GM19099 (cell line): ENCODE data around the gene OR2M4.

Source experiments
- POLR2A ChIP-seq: IDR thresholded peaks from 3 replicates; pipeline ENCODE4 v1.6.1; 2011; ENCODE audit warnings: low read depth; ENCODE audit not compliant: insufficient read length; ENCODE audit errors: extremely low read depth

Gene OR2M4, protein sequence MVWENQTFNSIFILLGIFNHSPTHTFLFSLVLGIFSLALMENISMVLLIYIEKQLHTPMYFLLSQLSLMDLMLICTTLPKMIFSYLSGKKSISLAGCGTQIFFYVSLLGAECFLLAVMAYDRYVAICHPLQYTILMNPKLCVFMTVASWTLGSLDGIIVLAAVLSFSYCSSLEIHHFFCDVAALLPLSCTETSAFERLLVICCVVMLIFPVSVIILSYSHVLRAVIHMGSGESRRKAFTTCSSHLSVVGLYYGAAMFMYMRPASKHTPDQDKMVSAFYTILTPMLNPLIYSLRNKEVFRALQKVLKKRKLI

DNA sequence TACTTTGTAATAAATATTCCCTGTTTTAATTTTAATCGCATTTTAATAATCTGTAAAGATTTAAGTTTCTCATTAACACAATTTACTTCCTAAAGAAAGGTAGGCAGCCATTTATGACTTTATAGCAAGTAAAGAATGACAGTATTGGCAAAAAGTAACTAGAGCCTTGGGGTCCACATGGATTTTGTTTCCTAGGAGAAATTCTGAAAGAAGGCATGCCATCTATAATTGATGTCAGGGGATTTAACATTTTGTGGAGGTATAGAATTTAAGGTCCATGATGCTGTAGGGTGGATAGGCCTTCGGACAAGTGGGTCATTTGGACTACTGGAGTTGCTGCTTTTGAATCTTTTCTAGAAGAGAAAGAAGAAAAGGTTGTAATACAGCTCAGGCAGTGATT, at the start of gene OR2M4:
OR2M4 (plus strand) TSS at position 301 of the 400 bp plus-strand sequence. CDS start 7,512 bp downstream, outside the sequence.
- no peak for TF ChIP-seq POLR2A

DNA sequence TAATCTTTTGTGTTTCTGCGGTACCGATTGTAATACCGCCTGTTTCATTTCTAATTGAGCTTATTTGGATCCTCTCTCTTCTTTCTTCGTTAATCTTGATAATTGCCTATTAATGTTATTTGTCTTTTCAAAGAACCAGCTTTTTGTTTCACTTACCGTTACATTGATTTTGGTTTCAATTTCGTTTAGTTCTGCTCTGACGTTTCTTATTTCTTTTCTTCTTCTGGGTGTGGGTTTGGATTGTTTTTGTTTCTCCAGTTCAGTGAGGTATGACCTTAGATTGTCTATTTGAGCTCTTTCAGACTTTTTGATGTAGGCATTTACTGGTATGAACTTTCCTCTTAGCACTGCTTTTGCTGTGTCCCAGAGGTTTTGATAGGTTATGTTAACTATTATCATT, 47.2 kb upstream of the OR2M4 start:
- TF ChIP-seq POLR2A: no peak

DNA sequence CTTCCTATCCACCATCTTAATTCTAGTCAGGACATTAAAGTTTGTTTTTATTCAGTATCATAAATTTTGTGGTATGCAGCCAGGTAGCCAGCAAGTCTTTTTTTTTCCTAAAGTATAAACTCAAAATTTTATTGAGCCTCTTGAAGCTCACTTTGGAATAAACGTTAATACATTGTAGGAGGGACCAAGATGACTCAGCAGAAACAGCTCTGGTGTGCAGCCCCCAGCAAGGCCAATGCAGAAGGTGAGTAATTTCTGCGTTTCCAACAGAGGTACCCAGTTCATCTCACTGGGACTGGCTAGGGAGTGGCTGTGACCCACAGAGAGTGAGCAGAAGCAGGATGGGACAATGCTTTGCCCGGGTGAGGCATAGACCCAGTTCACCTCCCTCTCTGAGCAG, 43.9 kb upstream of the OR2M4 start:
- TF ChIP-seq POLR2A: no peak

DNA sequence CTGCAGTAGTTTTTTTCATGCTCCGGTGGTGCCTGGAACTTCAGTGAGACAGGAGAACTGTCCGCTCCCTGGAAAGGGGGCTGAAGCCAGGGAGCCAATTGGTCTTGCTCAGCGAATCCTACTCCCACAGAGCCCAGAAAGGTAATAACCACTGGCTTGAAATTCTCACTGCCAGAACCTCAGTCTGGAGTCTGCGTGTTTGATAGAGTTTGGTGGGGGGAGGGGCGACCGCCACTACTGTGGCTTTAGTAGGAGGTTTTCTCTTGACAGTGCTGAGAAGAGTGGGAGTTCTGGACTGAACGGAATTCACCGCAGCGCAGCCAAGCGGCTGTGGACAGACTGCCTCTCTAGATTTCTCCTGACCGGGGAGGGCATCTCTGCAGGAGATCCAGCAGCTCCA, 42.2 kb upstream of the OR2M4 start:
- no peak for TF ChIP-seq POLR2A

DNA sequence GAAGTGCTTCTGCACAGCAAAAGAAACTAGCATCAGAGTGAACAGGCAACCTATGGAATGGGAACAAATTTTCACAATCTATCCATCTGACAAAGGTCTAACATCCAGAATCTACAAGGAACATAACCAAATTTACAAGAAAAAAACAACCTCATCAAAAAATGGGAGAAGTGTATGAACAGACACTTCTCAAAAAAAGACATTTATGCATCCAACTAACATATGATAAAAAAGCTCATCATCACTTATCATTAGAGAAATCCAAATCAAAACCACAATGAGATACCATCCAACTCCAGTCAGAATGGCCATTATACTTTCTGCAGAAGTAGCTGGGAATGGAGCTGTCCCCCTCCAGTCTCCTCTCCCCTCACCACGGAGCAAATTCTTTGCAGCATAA, 37.1 kb upstream of the OR2M4 start:
- no peak for TF ChIP-seq POLR2A

DNA sequence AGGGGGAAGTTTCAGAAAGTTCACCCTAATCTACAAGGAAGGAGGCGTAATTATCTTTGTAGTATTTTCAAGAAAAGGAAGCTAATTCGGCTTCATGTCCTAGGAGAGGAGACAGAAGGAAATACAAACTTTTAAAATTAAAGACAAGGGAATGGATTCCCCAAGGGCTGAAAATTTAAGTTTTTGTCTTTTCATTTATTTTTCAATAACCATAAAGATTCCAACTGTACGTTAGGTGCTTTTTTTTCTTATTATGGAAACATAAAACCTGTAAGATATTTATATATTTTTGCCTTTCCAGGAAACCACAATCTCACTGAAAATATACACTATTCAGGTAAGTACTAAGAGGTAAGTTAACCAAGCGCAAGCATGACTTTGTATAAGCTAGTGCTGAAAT, 34.3 kb upstream of the OR2M4 start, which contains the start of gene OR2M3:
OR2M3 (plus strand) TSS at position 301 of the 400 bp plus-strand sequence. CDS start 5,803 bp downstream, outside the sequence.
- TF ChIP-seq POLR2A: no peak

DNA sequence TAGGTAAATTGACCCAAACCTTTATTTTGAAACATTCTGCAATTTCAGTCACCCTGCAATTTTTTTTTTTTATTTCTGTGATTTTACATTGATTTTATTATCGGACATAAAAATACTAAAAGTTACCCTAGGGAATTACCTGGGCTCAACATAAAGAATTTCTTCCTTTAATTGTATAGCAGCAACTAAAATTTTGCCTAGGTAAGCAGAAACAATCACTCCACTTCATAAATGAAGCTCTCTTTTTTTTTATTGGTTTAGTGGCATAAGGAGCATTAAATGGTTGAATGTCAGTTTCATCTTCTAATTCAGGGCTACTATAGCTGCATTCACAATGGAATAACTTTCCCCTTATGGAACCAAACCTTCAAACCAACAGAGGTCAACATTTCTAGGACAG, 15.3 kb upstream of the OR2M4 start:
- no peak for TF ChIP-seq POLR2A

DNA sequence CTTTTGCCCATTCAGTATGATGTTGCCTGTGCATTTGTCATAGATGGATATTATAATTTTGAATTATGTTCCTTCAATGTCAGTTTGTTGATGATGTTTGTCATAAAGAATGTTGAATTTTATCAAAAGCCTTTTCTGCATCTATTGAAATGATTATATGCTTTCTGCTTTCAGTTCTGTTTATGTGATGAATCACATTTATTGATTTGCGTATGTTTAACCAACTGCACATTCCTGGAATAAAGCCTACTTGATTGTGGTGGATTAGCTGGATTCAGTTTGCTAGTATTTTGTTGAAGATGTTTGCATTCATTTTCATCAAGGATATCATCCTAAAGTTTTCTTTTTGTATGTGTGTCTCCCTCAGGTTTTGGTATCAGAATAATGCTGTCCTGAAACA, 5.7 kb upstream of the OR2M4 start:
- TF ChIP-seq POLR2A: no peak

DNA sequence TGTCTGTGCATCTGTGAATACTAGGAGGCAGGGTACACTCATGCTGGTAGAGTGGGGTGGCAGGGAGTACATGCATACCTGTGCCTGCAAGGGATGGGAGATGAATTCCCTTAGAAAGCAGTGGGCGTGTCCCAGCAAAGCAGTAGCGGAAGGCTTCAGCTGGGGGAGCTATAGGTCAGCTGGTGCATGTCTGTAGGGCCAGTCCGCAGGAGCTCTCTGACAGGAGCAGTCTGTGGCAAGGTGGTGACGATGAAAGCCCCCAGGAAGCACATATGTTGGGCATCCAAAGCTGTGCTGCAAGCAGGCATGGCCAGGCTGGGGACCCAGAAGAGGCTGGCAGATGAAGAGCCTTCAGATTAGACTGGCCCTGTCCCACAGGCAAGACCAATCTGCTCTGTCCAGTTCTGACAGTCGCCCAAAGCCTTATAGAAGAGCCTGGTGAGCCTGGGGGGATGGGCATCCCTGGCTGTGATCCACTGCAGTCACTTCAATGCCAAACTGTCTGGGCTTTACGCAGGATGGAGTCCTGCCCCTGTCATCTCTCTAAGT, 1.8 kb upstream of the OR2M4 start:
- no peak for TF ChIP-seq POLR2A

DNA sequence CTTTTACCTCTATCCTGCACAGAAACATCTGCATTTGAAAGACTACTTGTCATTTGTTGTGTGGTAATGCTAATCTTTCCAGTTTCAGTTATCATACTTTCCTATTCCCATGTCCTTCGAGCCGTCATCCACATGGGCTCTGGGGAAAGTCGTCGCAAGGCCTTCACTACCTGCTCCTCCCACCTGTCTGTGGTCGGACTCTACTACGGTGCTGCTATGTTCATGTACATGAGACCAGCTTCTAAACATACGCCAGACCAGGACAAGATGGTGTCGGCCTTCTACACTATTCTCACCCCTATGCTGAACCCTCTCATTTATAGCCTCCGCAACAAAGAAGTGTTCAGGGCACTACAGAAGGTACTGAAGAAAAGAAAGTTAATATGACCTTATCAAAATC, 8.3 kb downstream of the OR2M4 start:
- no peak for TF ChIP-seq POLR2A

DNA sequence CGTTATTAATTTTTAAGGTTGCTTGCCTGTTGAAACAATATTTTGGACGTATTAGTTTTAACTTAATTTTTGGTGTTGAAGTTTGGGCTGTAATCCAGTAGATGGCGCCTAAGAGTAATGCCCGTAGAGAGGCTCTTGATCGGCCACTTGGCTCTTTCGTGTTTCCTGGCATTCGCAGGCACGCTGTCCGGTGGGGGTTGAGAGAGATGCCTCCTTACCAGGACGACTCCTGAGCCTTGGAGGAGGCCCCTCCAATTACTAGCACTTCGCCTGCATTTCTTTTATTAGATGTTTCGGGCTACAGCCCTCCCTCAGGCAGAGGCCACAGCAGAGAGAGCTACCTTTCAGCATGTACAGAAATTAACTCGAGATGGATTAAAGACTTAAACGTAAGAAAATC, 12.0 kb downstream of the OR2M4 start:
- TF ChIP-seq POLR2A: no peak

DNA sequence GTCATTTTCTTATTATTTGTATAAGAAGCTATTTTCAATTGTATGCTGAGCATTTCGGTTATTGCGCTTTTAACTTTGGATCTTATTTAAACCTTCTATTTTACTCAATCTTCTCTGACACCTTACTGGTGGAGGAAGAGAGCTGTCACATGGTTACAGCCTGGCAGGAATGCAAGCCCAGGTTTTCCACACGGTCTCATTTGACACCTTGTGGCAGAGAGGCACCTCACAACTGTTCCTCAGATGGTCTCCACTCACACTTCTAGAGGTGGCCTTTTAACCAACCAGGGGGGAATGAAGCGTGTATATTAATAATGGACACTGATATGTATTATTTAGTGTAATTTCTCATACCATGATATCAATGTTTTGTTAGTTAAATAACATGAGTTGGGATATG, 37.0 kb downstream of the OR2M4 start:
- no peak for TF ChIP-seq POLR2A

DNA sequence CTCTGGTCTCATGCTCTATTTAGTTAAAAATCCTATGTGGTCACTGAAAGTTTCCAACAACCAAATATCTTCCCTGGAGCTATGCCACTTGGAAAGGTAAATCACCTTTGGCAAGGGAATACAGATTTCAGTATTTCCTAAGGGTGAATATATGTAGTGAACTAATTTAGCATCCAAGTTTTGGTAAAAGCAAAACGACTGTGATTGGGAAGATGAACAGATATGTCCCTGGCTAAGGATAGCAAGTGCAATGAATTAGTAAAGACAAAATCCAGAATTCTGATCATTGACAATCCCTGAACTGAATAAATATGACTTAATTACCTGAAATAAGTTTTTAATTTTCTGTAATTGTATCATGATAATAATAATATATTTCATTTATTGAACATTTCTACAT, 46.7 kb downstream of the OR2M4 start, which contains the start of gene OR2T33:
OR2T33 (minus strand) TSS at position 101 of the 400 bp plus-strand sequence. CDS start 4,162 bp downstream, outside the sequence.
- TF ChIP-seq POLR2A: no peak

DNA sequence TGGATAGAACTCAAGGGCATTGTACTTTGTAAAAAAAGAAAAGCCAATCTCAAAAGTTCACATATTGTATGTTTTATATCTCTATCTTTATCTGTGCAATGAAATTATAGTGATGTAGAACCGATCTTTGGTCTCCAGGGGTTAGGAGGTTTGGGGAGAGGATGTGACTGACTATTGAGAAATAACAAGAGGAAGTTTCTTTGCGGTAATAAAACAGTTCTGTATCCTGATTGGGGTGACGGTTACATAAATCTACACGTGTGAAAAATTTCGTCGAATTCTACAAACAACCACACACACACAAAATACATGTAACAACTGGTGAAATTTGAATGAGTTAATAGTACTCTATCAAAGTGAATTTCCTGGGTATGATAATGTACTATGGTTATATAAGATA, 57.2 kb downstream of the OR2M4 start:
- no peak for TF ChIP-seq POLR2A
